ENCODE measurements around the gene NFATC2IP. TPM values are rescaled to one million over a fixed set of nuclear protein-coding genes. Genes with fewer than 3 reads are reported as not detected.

Gene NFATC2IP
- total and polyA plus RNA-seq, 2 of the 8 experiments (the other 6 are each of a cell fraction or from before 2014, with no cell fraction given), result 54.4 to 71.5 TPM

DNA sequence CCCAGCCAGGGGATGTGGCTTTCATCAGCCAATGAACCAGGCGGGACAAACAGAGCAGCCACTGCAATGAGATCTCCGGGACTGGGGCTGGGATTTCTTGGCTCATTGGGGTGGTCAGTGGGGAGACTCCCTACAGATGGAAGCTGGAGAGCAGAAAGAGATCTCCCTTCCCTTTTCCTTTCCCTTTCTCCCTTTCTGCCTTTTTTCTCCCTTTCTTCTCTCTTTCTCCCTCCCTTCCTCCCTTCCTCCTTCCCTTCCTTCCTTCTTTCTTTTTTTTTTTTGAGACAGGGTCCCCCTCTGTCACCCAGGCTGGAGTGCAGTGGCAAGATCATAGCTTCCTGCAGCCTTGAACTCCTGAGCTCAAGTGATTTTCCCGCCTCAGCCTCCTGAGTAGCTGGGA, 48.1 kb downstream of the NFATC2IP start (continued):
- TF ChIP-seq RBBP5 (IDR thresholded peaks at IDR 0.05; ENCODE audit: borderline replicate concordance, low read depth, low read length) (no peak), EGR1 (IDR thresholded peaks at IDR 0.05; ENCODE audit: borderline replicate concordance, low read depth, low read length) (no peak), EZH2 (IDR thresholded peaks at IDR 0.05; ENCODE audit: low read depth, low read length, severe bottlenecking) (no peak)

Measured in H1 (cell line).